Panc1 (cell line): ENCODE results near the gene AGAP1. TPM values are rescaled to one million over a fixed set of nuclear protein-coding genes. Genes with fewer than 3 reads are reported as not detected.

Source experiments
- ATAC-seq: fragments of 200-7000 bp; cut with Tn5 transposase; 2 replicates; pipeline ENCODE4 v1.9.1; 2020; ENCODE audit warnings: mild to moderate bottlenecking, moderate library complexity
- BruUV-seq: library from RNA; stranded (reverse); fragments of 400-500 nt; replicated peaks from 2 replicates; lab custom pipeline; 2021; lab: Mats Ljungman, UMichigan
- CTCF ChIA-PET: fragments of 300-600 bp; sonication (Branson Sonifier 250); formaldehyde crosslinking; loops from one replicate; lab custom pipeline; 2022; ENCODE audit warnings: antibody characterized with exemption; lab: Charles Lee
- POLR2A ChIA-PET: fragments of 300-600 bp; sonication (Branson Sonifier 250); formaldehyde crosslinking; loops from one replicate; lab custom pipeline; 2022; ENCODE audit warnings: antibody characterized with exemption; lab: Charles Lee
- DNase-seq: peaks from one replicate; pipeline ENCODE4 v3.0.0-alpha.2; 2010; ENCODE audit warnings: low read depth, low spot score
- H3K27ac ChIP-seq: 2 replicates; pipeline ENCODE4 v1.5.1; 2011; ENCODE audit warnings: mild to moderate bottlenecking, low read length, inconsistent platforms
- H3K27me3 ChIP-seq: fragments of 200-500 bp; sonication (Bioruptor generic); 2 replicates; pipeline ENCODE4 v1.6.0; 2014; ENCODE audit warnings: low read length, inconsistent platforms; ENCODE audit not compliant: control insufficient read depth, insufficient read depth
- H3K36me3 ChIP-seq: fragments of 200-500 bp; sonication (Bioruptor generic); 2 replicates; pipeline ENCODE4 v1.5.1; 2014; ENCODE audit warnings: inconsistent platforms, mild to moderate bottlenecking, low read length, moderate library complexity; ENCODE audit not compliant: control insufficient read depth, insufficient read depth
- H3K4me1 ChIP-seq: 2 replicates; pipeline ENCODE4 v1.5.1; 2011; ENCODE audit warnings: inconsistent platforms, mild to moderate bottlenecking, low read length, moderate library complexity; ENCODE audit not compliant: control insufficient read depth, insufficient read depth
- H3K4me3 ChIP-seq, 2 experiments: 2 replicates each; pipeline ENCODE4 v1.5.1; 2011 to 2012; ENCODE audit warnings: low read depth in 2 of 2, low read length in 2 of 2, mild to moderate bottlenecking in 2 of 2, inconsistent platforms in 1 of 2, moderate library complexity in 1 of 2
- H3K9me3 ChIP-seq: fragments of 200-500 bp; sonication (Bioruptor generic); 2 replicates; pipeline ENCODE4 v1.5.1; 2014; ENCODE audit warnings: low read depth, mild to moderate bottlenecking, inconsistent platforms, low read length, moderate library complexity; ENCODE audit not compliant: control insufficient read depth, insufficient read depth
- CTCF ChIP-seq: fragments of 450-650 bp; IDR thresholded peaks from 2 replicates; pipeline ENCODE4 v1.5.1; 2017; ENCODE audit warnings: mild to moderate bottlenecking
- POLR2AphosphoS5 ChIP-seq: IDR thresholded peaks from 2 replicates; pipeline ENCODE4 v1.6.1; 2012; ENCODE audit warnings: mild to moderate bottlenecking, low read depth, low read length, moderate library complexity
- REST ChIP-seq, 2 experiments: IDR thresholded peaks; 2 replicates each; pipeline ENCODE4 v1.6.1; 2011 to 2012; ENCODE audit warnings: low read depth in 2 of 2, control low read depth in 1 of 2, low read length in 1 of 2, mild to moderate bottlenecking in 1 of 2, moderate library complexity in 1 of 2; ENCODE audit not compliant: insufficient read depth in 1 of 2
- SIN3A ChIP-seq: IDR thresholded peaks from 2 replicates; pipeline ENCODE4 v1.6.1; 2012; ENCODE audit warnings: low read depth, mild to moderate bottlenecking, low read length, moderate library complexity, borderline replicate concordance; ENCODE audit not compliant: insufficient read depth
- TCF7L2 ChIP-seq: IDR thresholded peaks from 2 replicates; pipeline ENCODE4 v1.6.1; 2011; ENCODE audit warnings: mild to moderate bottlenecking, low read depth, low read length, inconsistent platforms
- in situ Hi-C: cut with HindIII; loops from 2 replicates; pipeline ENCODE4 v1.10.0; 2016; ENCODE audit warnings: low sequenced_read_pairs, low pct_unique_long_range_greater_than_20kb
- intact Hi-C: fragments of 100-400 bp; cut with micrococcal nuclease; formaldehyde crosslinking; loops from one replicate; pipeline ENCODE4 v1.10.0; 2022; ENCODE audit not compliant: unreplicated experiment
- total RNA-seq: library from RNA; stranded (reverse); gene quantifications from one replicate; pipeline ENCODE4 v1.2.1, GENCODE V29; 2021; ENCODE audit not compliant: unreplicated experiment

Gene AGAP1
- total RNA-seq, 1 experiment from 2014 or later, result 38.9 TPM

GRCh38 chr2:236034974-236035373 lies 541.1 kb downstream of the AGAP1 start:
- Histone ChIP-seq H3K9me3 (no peaks in the 10 kb centered on the region), H3K27me3 (no peaks in the 10 kb centered on the region), H3K27ac (no peak overlapping the region), H3K4me1 (no peaks in the 10 kb centered on the region), H3K36me3 (no peaks in the 10 kb centered on the region), H3K4me3 (no peak overlapping the region)
- no peak for TF ChIP-seq SIN3A
- no peak for TF ChIP-seq REST (IDR thresholded peaks at IDR 0.05; ENCODE audit: insufficient read depth in 1 of 2, low read depth in 2 of 2, low read length in 1 of 2)
- no peak for TF ChIP-seq TCF7L2
- TF ChIP-seq POLR2AphosphoS5, result no peak
- POLR2A ChIA-PET, result no interaction called here
- CTCF ChIA-PET, result no interaction called here
- no TSS peak for BruUV-seq
- in situ Hi-C loops, result no loop called here
- DNase-seq, result no peak
- intact Hi-C loops, result no loop called here
- ATAC-seq, result no peak

- in situ Hi-C loops (no loop called here), intact Hi-C loops (no loop called here)
- Histone ChIP-seq H3K4me1 (no peaks in the 10 kb centered on the region), H3K36me3 (no peaks in the 10 kb centered on the region), H3K27ac (no peak overlapping the region), H3K9me3 (no peaks in the 10 kb centered on the region), H3K4me3 (no peak overlapping the region), H3K27me3 (no peaks in the 10 kb centered on the region)
- POLR2A ChIA-PET, result no interaction called here
- no peak for DNase-seq
- CTCF ChIA-PET, result no interaction called here
- TF ChIP-seq SIN3A (no peak), TCF7L2 (no peak)
- BruUV-seq, result no TSS peak
- ATAC-seq, result no peak
Observed at GRCh38 chr2:236036045-236036444, 542.2 kb downstream of the AGAP1 start.

- no peak overlapping the region for H3K27ac ChIP-seq
- no peaks in the 10 kb centered on the region for H3K9me3 ChIP-seq
- in situ Hi-C loops, result no loop called here
- no TSS peak for BruUV-seq
- H3K4me1 ChIP-seq, result no peaks in the 10 kb centered on the region
- DNase-seq, result no peak
- H3K4me3 ChIP-seq, result no peak overlapping the region
- POLR2A ChIA-PET, result no interaction called here
- CTCF ChIA-PET, result no interaction called here
- no peaks in the 10 kb centered on the region for H3K36me3 ChIP-seq
- intact Hi-C loops, result no loop called here
- no peak for ATAC-seq
- no peak for TF ChIP-seq CTCF
- no peak for TF ChIP-seq SIN3A
- no peak for TF ChIP-seq POLR2AphosphoS5
- no peak for TF ChIP-seq REST (IDR thresholded peaks at IDR 0.05; ENCODE audit: insufficient read depth in 1 of 2, low read depth in 2 of 2, low read length in 1 of 2)
- no peak for TF ChIP-seq TCF7L2
- H3K27me3 ChIP-seq, result no peaks in the 10 kb centered on the region
Observed at GRCh38 chr2:236038096-236038495, 544.3 kb downstream of the AGAP1 start.
